ENCODE results near the gene SLC38A6. TPM values are rescaled to one million over a fixed set of nuclear protein-coding genes. Genes with fewer than 3 reads are reported as not detected.

SLC38A6 gene
- total and polyA plus RNA-seq, 2 of the 13 experiments (the other 11 are each of a cell fraction or from before 2014, with no cell fraction given), result 6.9 to 22.1 TPM

DNA sequence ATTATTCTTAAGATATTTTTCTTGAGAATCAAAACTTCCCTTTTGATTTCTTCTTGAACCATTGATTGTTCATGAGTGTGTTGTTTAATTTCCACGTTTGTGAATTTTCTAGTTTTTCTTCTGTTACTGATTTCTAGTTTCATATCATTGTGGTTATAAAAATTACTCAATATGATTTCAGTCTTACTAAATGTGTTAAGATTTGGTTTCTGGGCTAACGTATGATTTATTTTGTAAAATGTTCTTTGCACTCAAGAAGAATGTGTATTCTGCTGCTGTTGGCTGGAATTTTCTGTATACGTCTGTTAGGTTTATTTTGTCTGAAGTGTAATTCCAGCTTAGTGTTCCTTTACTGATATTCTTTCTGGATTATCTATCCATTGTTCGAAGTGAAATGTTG is 24.8 kb upstream of the SLC38A6 start:
- Histone ChIP-seq H3K4me2 (ENCODE audit: low read depth, low read length) (no peak overlapping the region), H3K36me3 (replicated peaks in 1 of 2; ENCODE audit: control insufficient read depth in 1 of 2, insufficient read depth in 2 of 2, low read length in 2 of 2) (no peaks in the 10 kb centered on the region), H3K9ac (ENCODE audit: insufficient read depth, low read depth, low read length) (no peak overlapping the region), H3K4me1 (ENCODE audit: insufficient read depth, low read length) (peaks cover 10% of the 10 kb centered on the region), H3K9me3 (ENCODE audit: low read length) (peaks cover 23% of the 10 kb centered on the region), H3K79me2 (ENCODE audit: insufficient read depth, low read length) (no peaks in the 10 kb centered on the region), H3K4me3 (replicated peaks in 1 of 3; ENCODE audit: insufficient read depth in 1 of 3, low read depth in 2 of 3, low read length in 3 of 3) (no peak overlapping the region), H3K27me3 (ENCODE audit: control insufficient read depth in 1 of 2, insufficient read depth in 2 of 2, low read length in 2 of 2) (no peaks in the 10 kb centered on the region), H3K27ac (ENCODE audit: extremely low read length, insufficient read depth, low read length) (no peak overlapping the region), H4K20me1 (ENCODE audit: insufficient read depth, low read length) (no peaks in the 10 kb centered on the region), H2AFZ (ENCODE audit: low read length) (no peak overlapping the region)
- FAIRE-seq, result no peak
- CTCF ChIA-PET (ENCODE audit: low intra/inter-chr PET ratio, low total read pairs), result no interaction called here
- WGBS (ENCODE audit: low lambda C conversion rate), result 95% methylated on average over 4 of the region's 4 CpGs
- no peak for ATAC-seq
- POLR2A ChIA-PET, result no interaction called here
- intact Hi-C loops (cut with micrococcal nuclease; ENCODE audit: unreplicated experiment), result no loop called here
- in situ Hi-C loops (cut with HindIII; ENCODE audit: extremely low pct_ligation_motif_present, low pct_unique_long_range_greater_than_20kb), result no loop called here
- no TSS peak for BruUV-seq (replicated peaks)
- DNase-seq (ENCODE audit: low spot score), result no peak
- TF ChIP-seq ZBTB37 (CRISPR knock-in tag; IDR thresholded peaks at IDR 0.05) (no peak), CHD2 (IDR thresholded peaks at IDR 0.05; ENCODE audit: low read depth, low read length) (no peak), ZNF282 (IDR thresholded peaks at IDR 0.05; ENCODE audit: partially characterized antibody) (no peak), NR1H2 (CRISPR knock-in tag; IDR thresholded peaks at IDR 0.05; ENCODE audit: borderline replicate concordance, low read depth) (no peak), GATA4 (IDR thresholded peaks at IDR 0.05; ENCODE audit: borderline replicate concordance, low read depth) (no peak), ZNF713 (CRISPR knock-in tag; IDR thresholded peaks at IDR 0.05) (no peak), ZFYVE20 (CRISPR knock-in tag; IDR thresholded peaks at IDR 0.05; ENCODE audit: borderline replicate concordance, low read depth) (no peak), FOXK2 (IDR thresholded peaks at IDR 0.05) (no peak), TBP (CRISPR knock-in tag; IDR thresholded peaks at IDR 0.05) (no peak), ZNF891 (CRISPR knock-in tag; IDR thresholded peaks at IDR 0.05) (no peak), CHD4 (IDR thresholded peaks at IDR 0.05; ENCODE audit: borderline replicate concordance, low read length) (no peak), CBFB (CRISPR knock-in tag; IDR thresholded peaks at IDR 0.05) (no peak), DNMT1 (CRISPR knock-in tag; IDR thresholded peaks at IDR 0.05) (no peak), ARNT2 (CRISPR knock-in tag; IDR thresholded peaks at IDR 0.05; ENCODE audit: low read depth) (no peak), NRL (CRISPR knock-in tag; IDR thresholded peaks at IDR 0.05; ENCODE audit: borderline replicate concordance) (no peak), ZNF543 (CRISPR knock-in tag; IDR thresholded peaks at IDR 0.05) (no peak)
- TF ChIP-seq, protein P1, sequence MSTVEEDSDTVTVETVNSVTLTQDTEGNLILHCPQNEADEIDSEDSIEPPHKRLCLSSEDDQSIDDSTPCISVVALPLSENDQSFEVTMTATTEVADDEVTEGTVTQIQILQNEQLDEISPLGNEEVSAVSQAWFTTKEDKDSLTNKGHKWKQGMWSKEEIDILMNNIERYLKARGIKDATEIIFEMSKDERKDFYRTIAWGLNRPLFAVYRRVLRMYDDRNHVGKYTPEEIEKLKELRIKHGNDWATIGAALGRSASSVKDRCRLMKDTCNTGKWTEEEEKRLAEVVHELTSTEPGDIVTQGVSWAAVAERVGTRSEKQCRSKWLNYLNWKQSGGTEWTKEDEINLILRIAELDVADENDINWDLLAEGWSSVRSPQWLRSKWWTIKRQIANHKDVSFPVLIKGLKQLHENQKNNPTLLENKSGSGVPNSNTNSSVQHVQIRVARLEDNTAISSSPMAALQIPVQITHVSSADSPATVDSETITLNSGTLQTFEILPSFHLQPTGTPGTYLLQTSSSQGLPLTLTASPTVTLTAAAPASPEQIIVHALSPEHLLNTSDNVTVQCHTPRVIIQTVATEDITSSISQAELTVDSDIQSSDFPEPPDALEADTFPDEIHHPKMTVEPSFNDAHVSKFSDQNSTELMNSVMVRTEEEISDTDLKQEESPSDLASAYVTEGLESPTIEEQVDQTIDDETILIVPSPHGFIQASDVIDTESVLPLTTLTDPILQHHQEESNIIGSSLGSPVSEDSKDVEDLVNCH (CRISPR knock-in tag; IDR thresholded peaks at IDR 0.05), result no peak
- TF ChIP-seq, protein P2, sequence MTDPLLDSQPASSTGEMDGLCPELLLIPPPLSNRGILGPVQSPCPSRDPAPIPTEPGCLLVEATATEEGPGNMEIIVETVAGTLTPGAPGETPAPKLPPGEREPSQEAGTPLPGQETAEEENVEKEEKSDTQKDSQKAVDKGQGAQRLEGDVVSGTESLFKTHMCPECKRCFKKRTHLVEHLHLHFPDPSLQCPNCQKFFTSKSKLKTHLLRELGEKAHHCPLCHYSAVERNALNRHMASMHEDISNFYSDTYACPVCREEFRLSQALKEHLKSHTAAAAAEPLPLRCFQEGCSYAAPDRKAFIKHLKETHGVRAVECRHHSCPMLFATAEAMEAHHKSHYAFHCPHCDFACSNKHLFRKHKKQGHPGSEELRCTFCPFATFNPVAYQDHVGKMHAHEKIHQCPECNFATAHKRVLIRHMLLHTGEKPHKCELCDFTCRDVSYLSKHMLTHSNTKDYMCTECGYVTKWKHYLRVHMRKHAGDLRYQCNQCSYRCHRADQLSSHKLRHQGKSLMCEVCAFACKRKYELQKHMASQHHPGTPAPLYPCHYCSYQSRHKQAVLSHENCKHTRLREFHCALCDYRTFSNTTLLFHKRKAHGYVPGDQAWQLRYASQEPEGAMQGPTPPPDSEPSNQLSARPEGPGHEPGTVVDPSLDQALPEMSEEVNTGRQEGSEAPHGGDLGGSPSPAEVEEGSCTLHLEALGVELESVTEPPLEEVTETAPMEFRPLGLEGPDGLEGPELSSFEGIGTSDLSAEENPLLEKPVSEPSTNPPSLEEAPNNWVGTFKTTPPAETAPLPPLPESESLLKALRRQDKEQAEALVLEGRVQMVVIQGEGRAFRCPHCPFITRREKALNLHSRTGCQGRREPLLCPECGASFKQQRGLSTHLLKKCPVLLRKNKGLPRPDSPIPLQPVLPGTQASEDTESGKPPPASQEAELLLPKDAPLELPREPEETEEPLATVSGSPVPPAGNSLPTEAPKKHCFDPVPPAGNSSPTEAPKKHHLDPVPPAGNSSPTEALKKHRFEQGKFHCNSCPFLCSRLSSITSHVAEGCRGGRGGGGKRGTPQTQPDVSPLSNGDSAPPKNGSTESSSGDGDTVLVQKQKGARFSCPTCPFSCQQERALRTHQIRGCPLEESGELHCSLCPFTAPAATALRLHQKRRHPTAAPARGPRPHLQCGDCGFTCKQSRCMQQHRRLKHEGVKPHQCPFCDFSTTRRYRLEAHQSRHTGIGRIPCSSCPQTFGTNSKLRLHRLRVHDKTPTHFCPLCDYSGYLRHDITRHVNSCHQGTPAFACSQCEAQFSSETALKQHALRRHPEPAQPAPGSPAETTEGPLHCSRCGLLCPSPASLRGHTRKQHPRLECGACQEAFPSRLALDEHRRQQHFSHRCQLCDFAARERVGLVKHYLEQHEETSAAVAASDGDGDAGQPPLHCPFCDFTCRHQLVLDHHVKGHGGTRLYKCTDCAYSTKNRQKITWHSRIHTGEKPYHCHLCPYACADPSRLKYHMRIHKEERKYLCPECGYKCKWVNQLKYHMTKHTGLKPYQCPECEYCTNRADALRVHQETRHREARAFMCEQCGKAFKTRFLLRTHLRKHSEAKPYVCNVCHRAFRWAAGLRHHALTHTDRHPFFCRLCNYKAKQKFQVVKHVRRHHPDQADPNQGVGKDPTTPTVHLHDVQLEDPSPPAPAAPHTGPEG (CRISPR knock-in tag; IDR thresholded peaks at IDR 0.05), result no peak

Measured in HepG2 (cell line).